ENCODE data around the gene TYW1B.
"Not testable (repeated sequence)": the region's sequence is repeated elsewhere in the genome, so short reads cannot be mapped to it uniquely, and the experiment has no call there.

- TF ChIP-seq CTCF (conservative IDR thresholded peaks at IDR 0.05; ENCODE audit: low read depth, low read length); EZH2phosphoT487 (IDR thresholded peaks at IDR 0.05; ENCODE audit: borderline replicate concordance, low read length): not testable (repeated sequence)
Measured at GRCh38 chr7:72730815-72731214, 97.2 kb downstream of the TYW1B start.

All from PC-3 (cell line).